Caco-2 (cell line): ENCODE data around the gene UBE2F. TPM values are rescaled to one million over a fixed set of nuclear protein-coding genes. Genes with fewer than 3 reads are reported as not detected.

Experiments
- BruUV-seq: library from RNA; stranded (reverse); fragments of 400-500 nt; replicated peaks from 2 replicates; lab custom pipeline; 2021; lab: Mats Ljungman, UMichigan
- CTCF ChIA-PET: fragments of 300-600 bp; sonication (Branson Sonifier 250); formaldehyde crosslinking; loops from one replicate; lab custom pipeline; 2022; ENCODE audit warnings: antibody characterized with exemption; lab: Charles Lee
- POLR2A ChIA-PET: fragments of 300-600 bp; sonication (Branson Sonifier 250); formaldehyde crosslinking; loops from one replicate; lab custom pipeline; 2022; ENCODE audit warnings: antibody characterized with exemption; lab: Charles Lee
- DNase-seq, 2 experiments: peaks; one replicate each; pipeline versions ENCODE4 v3.0.0 to v3.0.0-alpha.2; 2020 to 2022
- H3K27me3 ChIP-seq: replicated peaks from 2 replicates; pipeline ENCODE4 v1.6.0; 2011; ENCODE audit warnings: low read length; ENCODE audit not compliant: control insufficient read depth, insufficient read depth
- H3K36me3 ChIP-seq: 2 replicates; pipeline ENCODE4 v1.5.1; 2011; ENCODE audit warnings: low read length; ENCODE audit not compliant: control insufficient read depth, insufficient read depth
- H3K4me1 ChIP-seq: fragments of 250-450 bp; sonication (Bioruptor Pico); 2 replicates; pipeline ENCODE4 v1.5.1; 2020; ENCODE audit warnings: mild to moderate bottlenecking
- H3K4me3 ChIP-seq: 2 replicates; pipeline ENCODE4 v1.5.1; 2011; ENCODE audit warnings: low read depth, mild to moderate bottlenecking, control low read depth, low read length
- H3K9me3 ChIP-seq: fragments of 250-450 bp; sonication (Bioruptor Pico); 2 replicates; pipeline ENCODE4 v1.5.1; 2020; ENCODE audit warnings: mild to moderate bottlenecking, moderate library complexity
- H3K27ac Mint-ChIP-seq: one replicate; pipeline ENCODE4 v1.8.0; 2022; ENCODE audit warnings: mixed read lengths; ENCODE audit not compliant: unreplicated experiment
- H3K27me3 Mint-ChIP-seq: one replicate; pipeline ENCODE4 v1.8.0; 2022; ENCODE audit warnings: mixed read lengths; ENCODE audit not compliant: insufficient read depth, unreplicated experiment
- H3K36me3 Mint-ChIP-seq: one replicate; pipeline ENCODE4 v1.8.0; 2022; ENCODE audit warnings: mild to moderate bottlenecking, mixed read lengths; ENCODE audit not compliant: insufficient read depth, unreplicated experiment
- H3K4me1 Mint-ChIP-seq: one replicate; pipeline ENCODE4 v1.8.0; 2022; ENCODE audit warnings: low read depth, mixed read lengths; ENCODE audit not compliant: unreplicated experiment
- H3K4me3 Mint-ChIP-seq: one replicate; pipeline ENCODE4 v1.8.0; 2022; ENCODE audit warnings: mild to moderate bottlenecking, moderate library complexity, mixed read lengths; ENCODE audit not compliant: unreplicated experiment
- H3K9me3 Mint-ChIP-seq: one replicate; pipeline ENCODE4 v1.8.0; 2022; ENCODE audit warnings: mixed read lengths; ENCODE audit not compliant: unreplicated experiment
- intact Hi-C: fragments of 100-400 bp; cut with micrococcal nuclease; formaldehyde crosslinking; loops from one replicate; pipeline ENCODE4 v1.10.0; 2022; ENCODE audit not compliant: unreplicated experiment
- total RNA-seq: library from RNA; stranded (reverse); gene quantifications from 2 replicates; pipeline ENCODE4 v1.2.3, GENCODE V29; 2022
- TF ChIP-seq, protein P1 (sequence below), 2 experiments: fragments of 200-600 bp in 1 of 2; IDR thresholded peaks; 1 replicate in 1 of 2; 2 replicates in 1 of 2; pipeline versions ENCODE4 v1.5.1 to v1.8.0; 2011 to 2022; ENCODE audit warnings: antibody characterized with exemption in 1 of 2, control low read depth in 1 of 2, inconsistent platforms in 1 of 2, low read depth in 1 of 2, low read length in 1 of 2, mild to moderate bottlenecking in 1 of 2, moderate library complexity in 1 of 2; ENCODE audit not compliant: insufficient read depth in 1 of 2, severe bottlenecking in 1 of 2, unreplicated experiment in 1 of 2

UBE2F gene
- total RNA-seq, 1 experiment from 2014 or later, result 38.9 TPM

GRCh38 chr2:238059505-238059904 lies 92.7 kb downstream of the UBE2F start:
- H3K36me3 ChIP-seq, result no peaks in the 10 kb centered on the region; the same call in 1 of the 2 replicates
- Mint-ChIP-seq H3K27ac (no peak overlapping the region), H3K9me3 (peaks cover 9% of the 10 kb centered on the region), H3K36me3 (no peaks in the 10 kb centered on the region), H3K4me1 (peaks cover 20% of the 10 kb centered on the region), H3K27me3 (no peaks in the 10 kb centered on the region), H3K4me3 (peak overlapping the region; percentile 82)
- intact Hi-C loops, result no loop called here
- peak overlapping the region; percentile 74 for H3K4me3 ChIP-seq
- CTCF ChIA-PET, result no interaction called here
- H3K9me3 ChIP-seq, result no peaks in the 10 kb centered on the region
- TF ChIP-seq, protein P1, sequence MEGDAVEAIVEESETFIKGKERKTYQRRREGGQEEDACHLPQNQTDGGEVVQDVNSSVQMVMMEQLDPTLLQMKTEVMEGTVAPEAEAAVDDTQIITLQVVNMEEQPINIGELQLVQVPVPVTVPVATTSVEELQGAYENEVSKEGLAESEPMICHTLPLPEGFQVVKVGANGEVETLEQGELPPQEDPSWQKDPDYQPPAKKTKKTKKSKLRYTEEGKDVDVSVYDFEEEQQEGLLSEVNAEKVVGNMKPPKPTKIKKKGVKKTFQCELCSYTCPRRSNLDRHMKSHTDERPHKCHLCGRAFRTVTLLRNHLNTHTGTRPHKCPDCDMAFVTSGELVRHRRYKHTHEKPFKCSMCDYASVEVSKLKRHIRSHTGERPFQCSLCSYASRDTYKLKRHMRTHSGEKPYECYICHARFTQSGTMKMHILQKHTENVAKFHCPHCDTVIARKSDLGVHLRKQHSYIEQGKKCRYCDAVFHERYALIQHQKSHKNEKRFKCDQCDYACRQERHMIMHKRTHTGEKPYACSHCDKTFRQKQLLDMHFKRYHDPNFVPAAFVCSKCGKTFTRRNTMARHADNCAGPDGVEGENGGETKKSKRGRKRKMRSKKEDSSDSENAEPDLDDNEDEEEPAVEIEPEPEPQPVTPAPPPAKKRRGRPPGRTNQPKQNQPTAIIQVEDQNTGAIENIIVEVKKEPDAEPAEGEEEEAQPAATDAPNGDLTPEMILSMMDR (IDR thresholded peaks at IDR 0.05; ENCODE audit: insufficient read depth in 1 of 2, low read depth in 1 of 2, low read length in 1 of 2, severe bottlenecking in 1 of 2, unreplicated experiment in 1 of 2), result no peak
- BruUV-seq, result TSS peak; percentile 86
- H3K27me3 ChIP-seq, result no peaks in the 10 kb centered on the region
- no peak for DNase-seq
- POLR2A ChIA-PET, result no interaction called here
- peaks cover 13% of the 10 kb centered on the region for H3K4me1 ChIP-seq

GRCh38 chr2:238060096-238060541 lies 93.3 kb downstream of the UBE2F start:
- POLR2A ChIA-PET, result no interaction called here
- Mint-ChIP-seq H3K4me3 (peak overlapping the region; percentile 82), H3K27ac (peak overlapping the region; percentile 87), H3K27me3 (no peaks in the 10 kb centered on the region), H3K9me3 (peaks cover 9% of the 10 kb centered on the region), H3K4me1 (peaks cover 20% of the 10 kb centered on the region), H3K36me3 (no peaks in the 10 kb centered on the region)
- Histone ChIP-seq H3K36me3 (no peaks in the 10 kb centered on the region; the same call in 1 of the 2 replicates), H3K4me1 (peaks cover 13% of the 10 kb centered on the region), H3K27me3 (no peaks in the 10 kb centered on the region), H3K9me3 (no peaks in the 10 kb centered on the region), H3K4me3 (peak overlapping the region; percentile 74)
- TF ChIP-seq, protein P1 (IDR thresholded peaks at IDR 0.05; ENCODE audit: insufficient read depth in 1 of 2, low read depth in 1 of 2, low read length in 1 of 2, severe bottlenecking in 1 of 2, unreplicated experiment in 1 of 2), result no peak
- no peak for DNase-seq
- intact Hi-C loops, result no loop called here
- no TSS peak for BruUV-seq
- CTCF ChIA-PET, result interaction anchor here (0.7 to 0.8 kb wide), 2 partner anchors 79 to 203 kb away, joined by 3 to 4 read pairs; no protein-coding TSS in a partner anchor

GRCh38 chr2:238060542-238061314 lies 93.9 kb downstream of the UBE2F start, which contains the start of gene SCLY:
Gene SCLY (plus strand): TSS chr2:238061001. CDS start chr2:238061055, 54 bp downstream.
- peak; percentile 94 for DNase-seq
- intact Hi-C loops, result no loop called here
- peaks cover 13% of the 10 kb centered on the region for H3K4me1 ChIP-seq
- no TSS peak for BruUV-seq
- H3K27ac Mint-ChIP-seq, result peak within 1 kb of the TSS; percentile 87
- ChIA-PET POLR2A (interaction anchor here (0.6 to 0.7 kb wide), 2 partner anchors 10 to 141 kb away, joined by 4 to 14 read pairs; no protein-coding TSS in a partner anchor), CTCF (interaction anchor here (0.7 to 0.8 kb wide), 2 partner anchors 78 to 202 kb away, joined by 3 to 4 read pairs; no protein-coding TSS in a partner anchor)
- H3K4me1 Mint-ChIP-seq, result peaks cover 20% of the 10 kb centered on the region
- TF ChIP-seq, protein P1 (IDR thresholded peaks at IDR 0.05; ENCODE audit: insufficient read depth in 1 of 2, low read depth in 1 of 2, low read length in 1 of 2, severe bottlenecking in 1 of 2, unreplicated experiment in 1 of 2), result no peak
- peak within 1 kb of the TSS; percentile 82 for H3K4me3 Mint-ChIP-seq
- peaks cover 9% of the 10 kb centered on the region for H3K9me3 Mint-ChIP-seq
- H3K36me3 ChIP-seq, result no peaks in the 10 kb centered on the region; the same call in 1 of the 2 replicates
- H3K27me3 Mint-ChIP-seq, result no peaks in the 10 kb centered on the region
- H3K4me3 ChIP-seq, result peak within 1 kb of the TSS; percentile 83
- H3K36me3 Mint-ChIP-seq, result no peaks in the 10 kb centered on the region
- no peaks in the 10 kb centered on the region for H3K9me3 ChIP-seq
- H3K27me3 ChIP-seq, result no peaks in the 10 kb centered on the region
